Kidney epithelial cell (primary cell): Measurements from ENCODE around the gene SPAG5. TPM values are rescaled to one million over a fixed set of nuclear protein-coding genes. Genes with fewer than 3 reads are reported as not detected.

Experiments
- DNase-seq: peaks from one replicate; pipeline ENCODE4 v3.0.0-alpha.2; 2010; ENCODE audit warnings: low read depth
- H3K27me3 ChIP-seq: 2 replicates; pipeline ENCODE4 v1.6.0; 2011; ENCODE audit warnings: low read length; ENCODE audit not compliant: control insufficient read depth, insufficient read depth
- H3K36me3 ChIP-seq: 2 replicates; pipeline ENCODE4 v1.5.1; 2011; ENCODE audit warnings: low read length; ENCODE audit not compliant: control insufficient read depth, insufficient read depth
- H3K4me3 ChIP-seq: 2 replicates; pipeline ENCODE4 v1.5.1; 2011; ENCODE audit warnings: low read depth, mild to moderate bottlenecking, control low read depth, low read length
- total RNA-seq: library from RNA; depleted of rRNA; stranded (reverse); fragments of >200 nt; gene quantifications from 2 replicates; pipeline ENCODE4 v1.2.3, GENCODE V29; 2015
- TF ChIP-seq, protein P1 (sequence below): IDR thresholded peaks from 2 replicates; pipeline ENCODE4 v1.5.1; 2011; ENCODE audit warnings: mild to moderate bottlenecking, moderate library complexity, low read length, control low read depth, inconsistent platforms; ENCODE audit not compliant: insufficient read depth, poor library complexity, severe bottlenecking

Gene SPAG5, protein sequence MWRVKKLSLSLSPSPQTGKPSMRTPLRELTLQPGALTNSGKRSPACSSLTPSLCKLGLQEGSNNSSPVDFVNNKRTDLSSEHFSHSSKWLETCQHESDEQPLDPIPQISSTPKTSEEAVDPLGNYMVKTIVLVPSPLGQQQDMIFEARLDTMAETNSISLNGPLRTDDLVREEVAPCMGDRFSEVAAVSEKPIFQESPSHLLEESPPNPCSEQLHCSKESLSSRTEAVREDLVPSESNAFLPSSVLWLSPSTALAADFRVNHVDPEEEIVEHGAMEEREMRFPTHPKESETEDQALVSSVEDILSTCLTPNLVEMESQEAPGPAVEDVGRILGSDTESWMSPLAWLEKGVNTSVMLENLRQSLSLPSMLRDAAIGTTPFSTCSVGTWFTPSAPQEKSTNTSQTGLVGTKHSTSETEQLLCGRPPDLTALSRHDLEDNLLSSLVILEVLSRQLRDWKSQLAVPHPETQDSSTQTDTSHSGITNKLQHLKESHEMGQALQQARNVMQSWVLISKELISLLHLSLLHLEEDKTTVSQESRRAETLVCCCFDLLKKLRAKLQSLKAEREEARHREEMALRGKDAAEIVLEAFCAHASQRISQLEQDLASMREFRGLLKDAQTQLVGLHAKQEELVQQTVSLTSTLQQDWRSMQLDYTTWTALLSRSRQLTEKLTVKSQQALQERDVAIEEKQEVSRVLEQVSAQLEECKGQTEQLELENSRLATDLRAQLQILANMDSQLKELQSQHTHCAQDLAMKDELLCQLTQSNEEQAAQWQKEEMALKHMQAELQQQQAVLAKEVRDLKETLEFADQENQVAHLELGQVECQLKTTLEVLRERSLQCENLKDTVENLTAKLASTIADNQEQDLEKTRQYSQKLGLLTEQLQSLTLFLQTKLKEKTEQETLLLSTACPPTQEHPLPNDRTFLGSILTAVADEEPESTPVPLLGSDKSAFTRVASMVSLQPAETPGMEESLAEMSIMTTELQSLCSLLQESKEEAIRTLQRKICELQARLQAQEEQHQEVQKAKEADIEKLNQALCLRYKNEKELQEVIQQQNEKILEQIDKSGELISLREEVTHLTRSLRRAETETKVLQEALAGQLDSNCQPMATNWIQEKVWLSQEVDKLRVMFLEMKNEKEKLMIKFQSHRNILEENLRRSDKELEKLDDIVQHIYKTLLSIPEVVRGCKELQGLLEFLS
- 8.4 and 9.7 TPM in 2 replicates for total RNA-seq

DNA sequence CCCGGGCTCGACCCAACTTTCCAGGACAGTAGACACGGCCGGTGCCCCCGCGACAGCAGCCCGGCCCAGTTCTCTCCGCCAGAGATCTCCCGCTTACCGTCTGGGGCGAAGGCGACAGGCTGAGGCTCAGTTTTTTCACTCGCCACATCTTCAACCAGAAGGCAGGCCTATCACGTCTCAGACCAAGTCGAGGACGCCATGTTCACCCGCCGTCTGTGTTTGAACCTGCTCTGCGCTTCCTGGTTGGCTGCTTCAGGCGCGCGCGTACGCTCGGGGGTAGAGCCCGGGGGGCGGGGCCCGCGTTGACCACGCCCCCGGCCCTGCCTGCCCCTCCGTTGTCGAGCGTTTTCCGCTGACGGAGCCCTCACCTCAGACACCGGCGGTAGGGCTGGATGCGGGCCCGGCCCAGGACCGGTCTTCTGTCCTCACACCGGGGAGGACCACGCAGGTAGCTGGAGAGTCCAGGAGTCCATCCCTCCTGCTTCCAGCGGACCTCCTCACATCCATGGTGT lies at the start of gene SPAG5:
TSS of gene SPAG5 (minus strand) at position 227 of the 512 bp plus-strand sequence. CDS start at position 148, 79 bp downstream.
- Histone ChIP-seq H3K27me3 (no peaks in the 10 kb centered on the region), H3K4me3 (peak within 1 kb of the TSS; percentile 69), H3K36me3 (no peaks in the 10 kb centered on the region)
- peak; percentile 70 for DNase-seq
- TF ChIP-seq, protein P1, sequence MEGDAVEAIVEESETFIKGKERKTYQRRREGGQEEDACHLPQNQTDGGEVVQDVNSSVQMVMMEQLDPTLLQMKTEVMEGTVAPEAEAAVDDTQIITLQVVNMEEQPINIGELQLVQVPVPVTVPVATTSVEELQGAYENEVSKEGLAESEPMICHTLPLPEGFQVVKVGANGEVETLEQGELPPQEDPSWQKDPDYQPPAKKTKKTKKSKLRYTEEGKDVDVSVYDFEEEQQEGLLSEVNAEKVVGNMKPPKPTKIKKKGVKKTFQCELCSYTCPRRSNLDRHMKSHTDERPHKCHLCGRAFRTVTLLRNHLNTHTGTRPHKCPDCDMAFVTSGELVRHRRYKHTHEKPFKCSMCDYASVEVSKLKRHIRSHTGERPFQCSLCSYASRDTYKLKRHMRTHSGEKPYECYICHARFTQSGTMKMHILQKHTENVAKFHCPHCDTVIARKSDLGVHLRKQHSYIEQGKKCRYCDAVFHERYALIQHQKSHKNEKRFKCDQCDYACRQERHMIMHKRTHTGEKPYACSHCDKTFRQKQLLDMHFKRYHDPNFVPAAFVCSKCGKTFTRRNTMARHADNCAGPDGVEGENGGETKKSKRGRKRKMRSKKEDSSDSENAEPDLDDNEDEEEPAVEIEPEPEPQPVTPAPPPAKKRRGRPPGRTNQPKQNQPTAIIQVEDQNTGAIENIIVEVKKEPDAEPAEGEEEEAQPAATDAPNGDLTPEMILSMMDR, result no peak

DNA sequence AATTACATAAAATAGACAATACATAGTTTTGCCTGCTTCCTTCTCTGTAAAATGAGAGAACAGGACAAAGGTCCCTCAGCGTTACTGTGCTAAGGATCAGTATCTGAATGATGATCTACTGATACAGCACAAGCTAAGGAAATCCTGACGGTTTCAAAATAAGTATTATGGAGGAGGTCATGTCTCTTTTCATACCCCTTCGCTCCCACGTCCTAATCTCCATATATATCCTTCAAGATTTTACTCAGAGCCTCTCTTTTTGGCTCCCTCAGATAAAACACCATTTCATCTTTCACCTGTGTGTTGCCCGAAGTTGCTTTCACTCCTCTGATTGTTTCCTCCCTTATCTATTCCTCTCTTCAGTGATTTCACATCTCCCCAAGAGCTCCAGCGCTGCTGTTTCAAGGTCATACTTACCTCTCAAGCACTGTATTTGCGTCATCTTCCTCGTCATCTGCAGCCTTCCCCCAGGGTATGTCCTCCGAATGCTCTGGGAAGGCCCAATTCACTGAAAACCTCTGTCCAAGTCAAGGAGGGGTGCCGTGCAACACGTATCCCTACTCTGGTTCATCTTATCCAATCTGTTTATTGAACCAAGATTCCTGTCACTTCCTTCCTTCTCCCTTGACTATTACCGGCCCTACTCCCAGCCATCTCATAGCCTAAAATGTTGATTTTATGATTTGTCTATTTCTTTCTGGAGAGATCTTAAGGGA lies 47.4 kb upstream of the SPAG5 start:
- DNase-seq, result no peak
- TF ChIP-seq, protein P1, result no peak
- no peaks in the 10 kb centered on the region for H3K27me3 ChIP-seq
- H3K36me3 ChIP-seq, result no peaks in the 10 kb centered on the region
- no peak overlapping the region for H3K4me3 ChIP-seq

DNA sequence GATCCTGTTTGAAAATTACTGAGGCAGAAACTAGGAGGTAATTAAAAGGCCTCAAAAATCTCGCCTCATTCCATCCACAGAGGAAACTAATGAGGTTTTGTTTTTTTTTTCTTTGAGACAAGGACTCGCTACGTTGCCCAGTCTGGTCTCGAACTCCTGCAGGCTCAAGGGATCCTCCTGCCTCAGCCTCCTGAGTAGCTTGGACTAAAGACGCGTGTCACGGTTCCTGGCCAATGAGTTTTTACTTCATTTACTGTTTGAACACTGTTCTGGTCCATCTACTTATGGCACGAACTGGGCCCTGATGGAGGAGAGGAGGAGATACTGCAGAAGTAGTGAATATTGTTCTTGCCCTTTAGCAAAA lies 46.7 kb upstream of the SPAG5 start:
- TF ChIP-seq, protein P1, result no peak
- Histone ChIP-seq H3K27me3 (no peaks in the 10 kb centered on the region), H3K36me3 (no peaks in the 10 kb centered on the region), H3K4me3 (peak overlapping the region; percentile 84)
- no peak for DNase-seq

DNA sequence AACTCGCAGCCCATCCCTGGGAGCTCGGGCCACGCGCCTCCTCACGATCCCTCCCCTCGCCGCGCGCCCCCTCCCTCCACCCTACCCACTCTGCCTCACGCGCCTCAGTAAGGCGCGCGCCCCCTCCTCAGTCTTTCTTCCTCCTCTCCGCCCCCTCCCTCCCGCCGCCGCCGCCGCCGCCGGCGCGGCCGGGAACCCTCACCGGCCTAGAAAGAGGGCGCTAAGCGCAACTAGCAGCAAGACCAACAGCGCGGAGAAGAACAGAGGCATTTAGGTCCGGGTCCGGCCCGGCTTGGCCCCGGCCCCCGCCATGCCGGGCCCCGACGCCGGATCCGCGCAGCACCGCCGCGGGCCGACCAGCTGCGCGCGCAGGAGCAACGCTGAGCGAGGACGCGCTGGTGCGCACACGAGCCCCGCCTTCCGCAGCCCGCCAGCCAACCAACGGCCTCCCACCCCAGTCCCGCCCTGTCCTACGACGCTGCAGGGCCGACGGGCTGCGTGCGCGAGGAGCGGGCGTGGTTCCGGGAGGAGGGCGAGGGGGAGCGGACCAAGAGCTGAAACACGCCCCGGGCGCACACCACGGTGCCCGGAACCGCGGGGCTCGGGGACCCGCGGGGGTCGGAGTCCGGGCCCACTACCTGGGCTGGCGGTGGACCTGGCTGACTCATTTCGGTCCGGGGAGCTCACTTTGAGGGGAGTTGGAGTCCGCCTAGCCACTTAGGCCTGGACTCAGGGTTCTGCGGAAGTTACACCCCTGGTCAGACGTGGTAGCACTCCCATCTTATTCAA lies 46.2 kb upstream of the SPAG5 start, which contains the start of gene BLTP2:
TSS of gene BLTP2 (minus strand) at position 372 of the 789 bp plus-strand sequence. CDS start at position 270, 102 bp downstream.
- DNase-seq, result peak; percentile 79
- TF ChIP-seq, protein P1, result no peak
- Histone ChIP-seq H3K36me3 (no peaks in the 10 kb centered on the region), H3K4me3 (peak within 1 kb of the TSS; percentile 84), H3K27me3 (no peaks in the 10 kb centered on the region)
